GM23338 (cell line): Measurements from ENCODE around the gene LCLAT1. TPM values are rescaled to one million over a fixed set of nuclear protein-coding genes. Genes with fewer than 3 reads are reported as not detected.

Experiments
- ATAC-seq: fragments of 200-7000 bp; cut with Tn5 transposase; 3 replicates; pipeline ENCODE4 v1.9.1; 2020
- DNase-seq: peaks from one replicate; pipeline ENCODE4 v3.0.0-alpha.2; 2015; ENCODE audit warnings: low spot score
- H2AFZ ChIP-seq: fragments of 200-600 bp; sonication (generic); 2 replicates; pipeline ENCODE4 v1.8.0; 2016; ENCODE audit warnings: antibody characterized with exemption, mild to moderate bottlenecking, moderate library complexity
- H3F3A ChIP-seq: fragments of 200-600 bp; sonication (generic); replicated peaks from 2 replicates; pipeline ENCODE4 v1.8.0; 2017; ENCODE audit warnings: antibody characterized with exemption, mixed run types, low read depth
- H3K27ac ChIP-seq: fragments of 200-600 bp; sonication (generic); 2 replicates; pipeline ENCODE4 v1.6.1; 2016; ENCODE audit warnings: low read depth
- H3K27me3 ChIP-seq: fragments of 200-600 bp; sonication (generic); 2 replicates; pipeline ENCODE4 v1.8.0; 2016; ENCODE audit warnings: mild to moderate bottlenecking, mixed run types, moderate library complexity; ENCODE audit not compliant: insufficient read depth
- H3K36me3 ChIP-seq: fragments of 200-600 bp; sonication (generic); 2 replicates; pipeline ENCODE4 v1.8.0; 2016; ENCODE audit warnings: mild to moderate bottlenecking; ENCODE audit not compliant: insufficient read depth
- H3K4me1 ChIP-seq: fragments of 200-600 bp; sonication (generic); 2 replicates; pipeline ENCODE4 v1.8.0; 2016; ENCODE audit warnings: mild to moderate bottlenecking, moderate library complexity; ENCODE audit not compliant: insufficient read depth
- H3K4me2 ChIP-seq: fragments of 200-600 bp; sonication (generic); 2 replicates; pipeline ENCODE4 v1.7.1; 2017; ENCODE audit warnings: mixed run types
- H3K4me3 ChIP-seq: fragments of 200-600 bp; sonication (generic); 2 replicates; pipeline ENCODE4 v1.6.1; 2016; ENCODE audit warnings: mixed run types
- H3K79me2 ChIP-seq: fragments of 200-600 bp; sonication (generic); replicated peaks from 2 replicates; pipeline ENCODE4 v1.8.0; 2017; ENCODE audit warnings: mild to moderate bottlenecking; ENCODE audit not compliant: insufficient read depth
- H3K9me2 ChIP-seq: fragments of 200-600 bp; sonication (generic); 2 replicates; pipeline ENCODE4 v1.8.0; 2017; ENCODE audit not compliant: insufficient read depth
- H4K20me1 ChIP-seq: fragments of 200-600 bp; sonication (generic); replicated peaks from 2 replicates; pipeline ENCODE4 v1.8.0; 2017; ENCODE audit warnings: mild to moderate bottlenecking; ENCODE audit not compliant: insufficient read depth
- H3K27ac Mint-ChIP-seq: 2 replicates; pipeline ENCODE4 v1.8.0; 2020; ENCODE audit warnings: inconsistent platforms, mild to moderate bottlenecking, moderate library complexity, mixed read lengths
- H3K27me3 Mint-ChIP-seq: 3 replicates; pipeline ENCODE4 v1.8.0; 2022; ENCODE audit warnings: low read depth, mild to moderate bottlenecking, moderate library complexity, mixed read lengths, inconsistent platforms; ENCODE audit not compliant: insufficient read depth, poor library complexity
- H3K36me3 Mint-ChIP-seq: 3 replicates; pipeline ENCODE4 v1.8.0; 2021; ENCODE audit warnings: low read depth, mild to moderate bottlenecking, inconsistent platforms, moderate library complexity, mixed read lengths
- H3K4me1 Mint-ChIP-seq: 3 replicates; pipeline ENCODE4 v1.8.0; 2020; ENCODE audit warnings: mild to moderate bottlenecking, inconsistent platforms, mixed read lengths
- H3K4me3 Mint-ChIP-seq: 3 replicates; pipeline ENCODE4 v1.8.0; 2021; ENCODE audit warnings: moderate library complexity, mild to moderate bottlenecking, inconsistent platforms, mixed read lengths
- H3K9me3 Mint-ChIP-seq: 3 replicates; pipeline ENCODE4 v1.8.0; 2020; ENCODE audit warnings: moderate library complexity, mild to moderate bottlenecking, inconsistent platforms, mixed read lengths
- CREB1 ChIP-seq: fragments of 250-450 bp; sonication (Bioruptor Pico); IDR thresholded peaks from 2 replicates; pipeline ENCODE4 v1.5.0; 2020; ENCODE audit warnings: low read depth, mild to moderate bottlenecking, moderate library complexity
- CTCF ChIP-seq, 2 experiments: fragments of 200-600 bp in 1 of 2; sonication (generic) in 1 of 2; conservative IDR thresholded peaks; 2 replicates each; pipeline versions ENCODE4 v1.5.1 to v1.6.1; 2016 to 2017; ENCODE audit warnings: antibody characterized with exemption in 2 of 2, low read depth in 2 of 2, mild to moderate bottlenecking in 2 of 2, moderate library complexity in 1 of 2
- ETS1 ChIP-seq: IDR thresholded peaks from 2 replicates; pipeline ENCODE4 v1.6.1; 2016; ENCODE audit warnings: antibody characterized with exemption
- EZH2 ChIP-seq: fragments of 200-600 bp; sonication (generic); IDR thresholded peaks from one replicate; pipeline ENCODE4 v1.8.0; 2017; ENCODE audit warnings: antibody characterized with exemption, mild to moderate bottlenecking, low read depth; ENCODE audit not compliant: unreplicated experiment
- EZH2phosphoT487 ChIP-seq: fragments of 200-600 bp; sonication (generic); IDR thresholded peaks from one replicate; pipeline ENCODE4 v1.8.1; 2018; ENCODE audit warnings: antibody characterized with exemption; ENCODE audit not compliant: unreplicated experiment
- JUNB ChIP-seq: IDR thresholded peaks from one replicate; pipeline ENCODE4 v1.6.1; 2016; ENCODE audit warnings: antibody characterized with exemption; ENCODE audit not compliant: unreplicated experiment
- NANOG ChIP-seq: IDR thresholded peaks from 2 replicates; pipeline ENCODE4 v1.6.1; 2016; ENCODE audit warnings: antibody characterized with exemption, borderline replicate concordance
- POLR2AphosphoS5 ChIP-seq: IDR thresholded peaks from 2 replicates; pipeline ENCODE4 v1.6.1; 2016; ENCODE audit warnings: antibody characterized with exemption, low read depth
- REST ChIP-seq: IDR thresholded peaks from one replicate; pipeline ENCODE4 v1.6.1; 2018; ENCODE audit warnings: antibody characterized with exemption; ENCODE audit not compliant: unreplicated experiment
- STAT1 ChIP-seq: IDR thresholded peaks from one replicate; pipeline ENCODE4 v1.6.1; 2016; ENCODE audit warnings: antibody characterized with exemption; ENCODE audit not compliant: unreplicated experiment
- ZNF114 ChIP-seq: fragments of 250-450 bp; sonication (Bioruptor Pico); IDR thresholded peaks from 2 replicates; pipeline ENCODE4 v1.5.0; 2020; ENCODE audit warnings: mild to moderate bottlenecking, moderate library complexity
- ZNF331 ChIP-seq: fragments of 250-450 bp; sonication (Bioruptor Pico); IDR thresholded peaks from 2 replicates; pipeline ENCODE4 v1.5.0; 2020; ENCODE audit warnings: low read depth, mild to moderate bottlenecking, moderate library complexity
- ZNF462 ChIP-seq: fragments of 250-450 bp; sonication (Bioruptor Pico); IDR thresholded peaks from 2 replicates; pipeline ENCODE4 v1.5.0; 2020; ENCODE audit warnings: mild to moderate bottlenecking, moderate library complexity
- polyA plus RNA-seq: library from polyadenylated mRNA; unstranded; fragments of >200 nt; fragmentation: Nextera tagmentation; extraction: Ambion mirVana; gene quantifications from 2 replicates; pipeline ENCODE4 v1.2.1, GENCODE V29; 2016
- total RNA-seq: library from RNA; depleted of rRNA; stranded (reverse); fragments of >200 nt; shearing (Covaris generic); gene quantifications from 2 replicates; pipeline ENCODE4 v1.2.3, GENCODE V29; 2014

LCLAT1 gene
- total and polyA plus RNA-seq, 2 experiments from 2014 or later: 11.5 to 30.1 TPM

- no peaks in the 10 kb centered on the region for H3K27me3 Mint-ChIP-seq
These were observed 8.2 kb downstream of the LCLAT1 start for GRCh38 chr2:30455114-30455738.

More at GRCh38 chr2:30455114-30455738, 8.2 kb downstream of the LCLAT1 start:
- H3K79me2 ChIP-seq: peaks cover 93% of the 10 kb centered on the region
- no peak overlapping the region for H3K27ac Mint-ChIP-seq
- no peaks in the 10 kb centered on the region for H3K9me2 ChIP-seq
- peaks cover 8% of the 10 kb centered on the region; the same call in 2 of the 3 replicates for H3K36me3 Mint-ChIP-seq
- H4K20me1 ChIP-seq: peaks cover 4% of the 10 kb centered on the region
- H3K4me2 ChIP-seq: no peak overlapping the region
- H3K4me1 Mint-ChIP-seq: peaks cover 44% of the 10 kb centered on the region
- H3K4me1 ChIP-seq: peaks cover 48% of the 10 kb centered on the region
- H3K9me3 Mint-ChIP-seq: peaks cover 6% of the 10 kb centered on the region; the same call in 2 of the 3 replicates
- H3K27ac ChIP-seq: no peak overlapping the region
- no peak overlapping the region for H3K4me3 Mint-ChIP-seq
- H3K27me3 ChIP-seq: no peaks in the 10 kb centered on the region
- H2AFZ ChIP-seq: no peak overlapping the region
- H3K36me3 ChIP-seq: no peaks in the 10 kb centered on the region
- no peaks in the 10 kb centered on the region for H3F3A ChIP-seq
- DNase-seq: no peak
- no peak for TF ChIP-seq POLR2AphosphoS5
- no peak for TF ChIP-seq ZNF114 (CRISPR knock-in tag)
- no peak for TF ChIP-seq ETS1
- TF ChIP-seq NANOG: no peak
- no peak for TF ChIP-seq REST
- no peak for TF ChIP-seq EZH2
- no peak for TF ChIP-seq EZH2phosphoT487
- TF ChIP-seq CREB1 (CRISPR knock-in tag): no peak
- no peak for TF ChIP-seq STAT1
- TF ChIP-seq ZNF331 (CRISPR knock-in tag): no peak
- TF ChIP-seq CTCF (conservative IDR thresholded peaks at IDR 0.05; ENCODE audit: low read depth in 2 of 2): no peak
- no peak for TF ChIP-seq JUNB
- TF ChIP-seq ZNF462 (CRISPR knock-in tag): no peak
- H3K4me3 ChIP-seq: no peak overlapping the region
- ATAC-seq: no peak
